ENCODE results near the gene LARGE1.

LARGE1 gene

GRCh38 chr22:33656808-33657628 is 263.3 kb downstream of the LARGE1 start:
- TF ChIP-seq, protein P1, sequence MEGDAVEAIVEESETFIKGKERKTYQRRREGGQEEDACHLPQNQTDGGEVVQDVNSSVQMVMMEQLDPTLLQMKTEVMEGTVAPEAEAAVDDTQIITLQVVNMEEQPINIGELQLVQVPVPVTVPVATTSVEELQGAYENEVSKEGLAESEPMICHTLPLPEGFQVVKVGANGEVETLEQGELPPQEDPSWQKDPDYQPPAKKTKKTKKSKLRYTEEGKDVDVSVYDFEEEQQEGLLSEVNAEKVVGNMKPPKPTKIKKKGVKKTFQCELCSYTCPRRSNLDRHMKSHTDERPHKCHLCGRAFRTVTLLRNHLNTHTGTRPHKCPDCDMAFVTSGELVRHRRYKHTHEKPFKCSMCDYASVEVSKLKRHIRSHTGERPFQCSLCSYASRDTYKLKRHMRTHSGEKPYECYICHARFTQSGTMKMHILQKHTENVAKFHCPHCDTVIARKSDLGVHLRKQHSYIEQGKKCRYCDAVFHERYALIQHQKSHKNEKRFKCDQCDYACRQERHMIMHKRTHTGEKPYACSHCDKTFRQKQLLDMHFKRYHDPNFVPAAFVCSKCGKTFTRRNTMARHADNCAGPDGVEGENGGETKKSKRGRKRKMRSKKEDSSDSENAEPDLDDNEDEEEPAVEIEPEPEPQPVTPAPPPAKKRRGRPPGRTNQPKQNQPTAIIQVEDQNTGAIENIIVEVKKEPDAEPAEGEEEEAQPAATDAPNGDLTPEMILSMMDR (conservative IDR thresholded peaks at IDR 0.05; ENCODE audit: low read length) = no peak
- no peak overlapping the region for H3K4me3 ChIP-seq (ENCODE audit: low read length)
- DNase-seq (ENCODE audit: low read depth) = peak; percentile 38

DNA sequence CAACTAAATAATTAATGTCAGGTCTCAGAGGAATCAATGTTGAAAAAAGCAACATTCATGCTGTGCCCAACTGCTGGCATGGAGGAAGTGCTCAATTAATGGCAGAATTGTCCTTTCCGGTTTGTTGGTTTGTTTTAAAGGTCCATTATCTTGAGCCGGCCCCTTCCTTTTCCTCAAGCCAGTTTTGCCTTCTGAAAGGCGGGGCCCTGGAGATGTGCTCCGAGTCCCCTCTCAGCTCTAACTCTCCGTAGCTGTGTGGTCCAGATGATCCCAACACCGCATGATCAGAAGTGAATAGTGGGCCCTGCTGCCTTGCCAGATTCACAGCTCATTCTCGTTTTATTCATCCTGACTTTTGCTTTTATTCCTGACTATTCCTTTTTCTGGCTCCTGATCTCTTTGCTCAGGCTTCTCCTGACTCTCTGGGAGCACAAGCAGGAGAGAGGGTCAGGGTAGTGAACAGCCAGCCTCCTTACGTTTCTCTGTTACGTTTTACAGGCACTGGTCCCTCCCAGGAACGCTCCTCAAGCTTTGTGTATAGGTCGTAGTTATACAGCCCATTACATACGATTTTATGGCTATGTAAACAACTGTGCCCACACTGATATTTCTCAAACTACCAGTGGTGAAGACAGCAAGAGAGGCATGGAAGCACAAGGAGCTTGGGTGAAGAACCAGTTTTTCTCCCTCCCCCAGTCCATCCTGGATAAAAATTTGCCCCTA is 265.9 kb downstream of the LARGE1 start:
- no peak overlapping the region for H3K4me3 ChIP-seq (ENCODE audit: low read length)
- no peak for DNase-seq (ENCODE audit: low read depth)
- TF ChIP-seq, protein P1 (conservative IDR thresholded peaks at IDR 0.05; ENCODE audit: low read length) = no peak

DNA sequence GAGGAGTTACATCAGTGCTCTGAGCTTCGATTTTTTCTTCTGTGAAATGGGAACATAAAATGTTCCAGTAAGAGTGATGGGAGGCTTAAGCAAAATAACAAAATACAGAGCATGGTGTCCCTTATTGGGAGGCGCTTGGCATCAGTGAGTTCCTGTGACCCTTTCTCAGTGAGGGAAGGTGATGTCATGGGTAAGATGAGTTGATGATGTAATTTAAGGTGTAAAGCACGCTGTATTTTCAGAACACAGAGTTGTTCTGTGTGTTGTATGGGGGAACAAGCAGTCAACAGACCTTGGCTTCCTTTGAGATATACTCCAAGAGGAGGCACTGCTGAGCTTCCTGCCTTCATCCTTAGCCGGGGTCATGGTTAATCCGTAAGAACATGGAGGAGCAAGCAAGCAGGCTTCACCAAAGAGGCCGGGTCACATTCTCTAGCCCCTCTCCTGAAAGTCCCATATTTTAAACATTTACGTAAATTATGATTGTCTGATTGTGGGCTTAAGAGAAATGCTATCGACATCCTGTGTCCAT is 266.7 kb downstream of the LARGE1 start:
- TF ChIP-seq, protein P1 (conservative IDR thresholded peaks at IDR 0.05; ENCODE audit: low read length) = no peak
- no peak for DNase-seq (ENCODE audit: low read depth)
- H3K4me3 ChIP-seq (ENCODE audit: low read length) = no peak overlapping the region

- TF ChIP-seq, protein P1 (conservative IDR thresholded peaks at IDR 0.05; ENCODE audit: low read length) = no peak
- no peak for DNase-seq (ENCODE audit: low read depth)
- no peak overlapping the region for H3K4me3 ChIP-seq (ENCODE audit: low read length)
These were observed 267.7 kb downstream of the LARGE1 start for GRCh38 chr22:33652615-33653014.

DNA sequence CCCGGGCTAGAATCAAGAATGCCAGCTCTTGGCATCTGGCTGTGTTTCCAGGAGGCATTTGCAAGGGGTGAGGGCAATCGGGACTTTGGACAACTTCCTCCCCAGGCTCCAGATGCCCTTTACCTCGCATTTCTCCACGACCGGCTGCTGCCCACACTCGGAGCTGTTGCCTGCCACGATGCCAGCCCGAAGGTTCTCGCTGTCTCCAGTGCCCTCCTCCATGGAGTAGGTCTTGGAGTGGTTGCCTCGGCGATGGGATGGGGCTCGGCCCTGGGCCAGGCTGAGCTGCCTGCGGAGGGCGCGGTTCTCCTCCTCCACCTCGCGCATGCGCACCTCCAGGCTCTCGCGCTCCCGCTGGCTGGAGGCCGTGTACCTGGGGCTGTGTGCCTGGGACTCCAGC is 270.0 kb downstream of the LARGE1 start:
- TF ChIP-seq, protein P1 (conservative IDR thresholded peaks at IDR 0.05; ENCODE audit: low read length) = no peak
- H3K4me3 ChIP-seq (ENCODE audit: low read length) = peak overlapping the region; percentile 26; the same call in 1 of the 2 replicates

GRCh38 chr22:33648478-33648877 is 271.8 kb downstream of the LARGE1 start:
- H3K4me3 ChIP-seq (ENCODE audit: low read length) = no peak overlapping the region
- TF ChIP-seq, protein P1 (conservative IDR thresholded peaks at IDR 0.05; ENCODE audit: low read length) = no peak
- DNase-seq (ENCODE audit: low read depth) = no peak

More for the DNA sequence above, 270.0 kb downstream of the LARGE1 start:
- no peak for DNase-seq (ENCODE audit: low read depth)
